NK-92 (cell line): ENCODE measurements around the gene NMRK1.

ENCODE experiments used
- DNase-seq: peaks from one replicate; lab custom pipeline; 2025; ENCODE audit not compliant: unreplicated experiment; lab: John Stamatoyannopoulos, UW

The NMRK1 gene

GRCh38 chr9:75102177-75102790 is 14.3 kb upstream of the NMRK1 start:
- DNase-seq = no peak

- DNase-seq = no peak
These were observed 13.1 kb upstream of the NMRK1 start for GRCh38 chr9:75101004-75101588.

- no peak for DNase-seq
These were observed 8.8 kb upstream of the NMRK1 start for GRCh38 chr9:75096796-75097195.

- no peak for DNase-seq
These were observed 4.8 kb upstream of the NMRK1 start for GRCh38 chr9:75092766-75093165.

GRCh38 chr9:75090579-75090978 is 2.6 kb upstream of the NMRK1 start:
- no peak for DNase-seq

GRCh38 chr9:75089373-75089766 is 1.4 kb upstream of the NMRK1 start:
- no peak for DNase-seq

GRCh38 chr9:75088646-75089372 is 854 bp upstream of the NMRK1 start:
- DNase-seq = no peak

- DNase-seq = no peak
These were observed 599 bp downstream of the NMRK1 start for GRCh38 chr9:75087289-75087823.

- no peak for DNase-seq
These were observed 1.2 kb downstream of the NMRK1 start for GRCh38 chr9:75086541-75087288.

- DNase-seq = no peak
These were observed 2.3 kb downstream of the NMRK1 start for GRCh38 chr9:75085640-75086039.

GRCh38 chr9:75084081-75084672 is 3.8 kb downstream of the NMRK1 start:
- no peak for DNase-seq

GRCh38 chr9:75083188-75083970 is 4.6 kb downstream of the NMRK1 start:
- DNase-seq = no peak

- no peak for DNase-seq
These were observed 6.3 kb downstream of the NMRK1 start for GRCh38 chr9:75081632-75082031.

- no peak for DNase-seq
These were observed 15.1 kb downstream of the NMRK1 start for GRCh38 chr9:75072895-75073294.

- no peak for DNase-seq
These were observed 16.3 kb downstream of the NMRK1 start for GRCh38 chr9:75071530-75072122.

GRCh38 chr9:75069171-75069570 is 18.8 kb downstream of the NMRK1 start:
- DNase-seq = no peak

- DNase-seq = no peak
These were observed 20.1 kb downstream of the NMRK1 start for GRCh38 chr9:75067894-75068293.

- no peak for DNase-seq
These were observed 22.4 kb downstream of the NMRK1 start for GRCh38 chr9:75065510-75065909.

- no peak for DNase-seq
These were observed 23.5 kb downstream of the NMRK1 start for GRCh38 chr9:75064307-75065025.
